Thyroid gland (tissue), 4 donors: Measurements from ENCODE around the gene DEF6. TPM values are rescaled to one million over a fixed set of nuclear protein-coding genes. Genes with fewer than 3 reads are reported as not detected.

ENCODE experiments used
- DNase-seq, 2 donors: peaks; one replicate each; pipeline ENCODE4 v3.0.0-alpha.2; 2019
- H3K27ac ChIP-seq, 3 donors: fragments of 200-600 bp; sonication (generic); 1 replicate in 2 of 3; 2 replicates in 1 of 3; pipeline ENCODE4 v1.5.1; 2016 to 2019; ENCODE audit warnings: mild to moderate bottlenecking in 1 of 3, moderate library complexity in 1 of 3
- H3K27me3 ChIP-seq: fragments of 200-600 bp; sonication (generic); one replicate; pipeline ENCODE4 v1.5.1; 2019
- H3K36me3 ChIP-seq, 2 donors: fragments of 200-600 bp; sonication (generic); one replicate each; pipeline ENCODE4 v1.5.1; 2016 to 2019
- H3K4me1 ChIP-seq, 2 donors: fragments of 200-600 bp; sonication (generic); one replicate each; pipeline ENCODE4 v1.5.1; 2017 to 2019
- H3K4me3 ChIP-seq, 3 donors: fragments of 200-600 bp; sonication (generic); replicated peaks in 1 of 3; 1 replicate in 2 of 3; 2 replicates in 1 of 3; pipeline ENCODE4 v1.5.1; 2016; ENCODE audit warnings: mild to moderate bottlenecking in 1 of 3
- H3K9me3 ChIP-seq: fragments of 200-600 bp; sonication (generic); one replicate; pipeline ENCODE4 v1.5.1; 2017
- POLR2A ChIP-seq, 2 donors: fragments of 450-650 bp; IDR thresholded peaks; one replicate each; pipeline ENCODE4 v1.6.1; 2017; ENCODE audit warnings: antibody characterized with exemption in 2 of 2, mild to moderate bottlenecking in 2 of 2, moderate library complexity in 1 of 2
- WGBS, 2 donors: methylation state at CpG; one replicate each; pipeline ENCODE4 v1.1.5; 2017; 5-methylcytosine and 5-hydroxymethylcytosine counted together
- intact Hi-C: fragments of 100-400 bp; cut with DNase I; formaldehyde crosslinking; loops from one replicate; pipeline ENCODE4 v1.15.1; 2023
- total RNA-seq, 4 donors: library from RNA; depleted of rRNA; stranded (reverse); fragments of >200 nt; gene quantifications; one replicate each; pipeline ENCODE4 v1.2.3, GENCODE V29; 2016
- TF ChIP-seq, protein P1 (sequence below), 6 experiments: fragments of 200-600 bp in 3 of 6; fragments of 450-650 bp in 3 of 6; sonication (generic) in 3 of 6; IDR thresholded peaks; one replicate each; pipeline ENCODE4 v1.5.1; 2016 to 2019; ENCODE audit warnings: antibody characterized with exemption in 6 of 6, mild to moderate bottlenecking in 2 of 6, inconsistent platforms in 1 of 6, moderate library complexity in 1 of 6

The DEF6 gene
- total RNA-seq, 4 donors from 2014 or later: 5.2 to 9.3 (median 6.0) TPM

DNA sequence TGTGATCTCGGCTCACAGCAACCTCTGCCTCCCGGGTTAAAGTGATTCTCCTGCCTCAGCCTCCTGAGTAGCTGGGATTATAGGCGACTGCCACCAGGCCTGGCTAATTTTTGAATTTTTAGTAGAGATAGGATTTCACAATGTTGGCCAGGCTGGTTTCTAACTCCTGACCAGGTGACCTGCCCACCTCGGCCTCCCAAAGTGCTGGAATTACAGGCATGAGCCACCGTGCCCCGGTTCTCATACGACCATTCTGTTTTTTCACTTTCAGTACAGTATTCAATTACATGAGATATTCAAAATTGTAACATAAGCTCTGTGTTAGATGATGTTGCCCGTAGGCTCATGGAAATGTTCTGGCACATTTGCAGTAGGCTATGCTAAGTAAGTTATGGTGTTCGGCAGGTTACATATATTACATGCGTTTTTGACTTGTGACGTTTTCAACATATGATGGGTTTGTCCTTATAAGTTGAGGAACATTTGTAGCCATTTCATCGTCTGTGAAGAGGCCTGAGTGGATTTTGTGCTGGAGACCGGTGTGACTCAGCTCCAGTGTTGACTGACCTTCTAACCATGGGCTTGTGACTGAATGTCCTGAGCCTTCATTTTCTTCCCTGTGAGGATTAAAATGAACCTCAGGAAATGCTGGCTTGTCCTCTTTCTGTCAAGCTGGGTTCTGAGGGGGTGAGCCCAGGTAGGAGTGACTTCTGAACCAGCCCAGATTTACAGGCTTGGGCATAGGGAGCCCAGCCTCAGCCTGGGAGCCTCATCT is 56.9 kb downstream of the DEF6 start:
- H3K4me3 ChIP-seq: no peak overlapping the region
- peaks cover 20 to 26% of the 10 kb centered on the region in 2 donors for H3K4me1 ChIP-seq
- no peak for DNase-seq
- WGBS, 2 donors: 95 to 97% methylated on average over 13 of the region's 13 CpGs
- TF ChIP-seq, protein P1, sequence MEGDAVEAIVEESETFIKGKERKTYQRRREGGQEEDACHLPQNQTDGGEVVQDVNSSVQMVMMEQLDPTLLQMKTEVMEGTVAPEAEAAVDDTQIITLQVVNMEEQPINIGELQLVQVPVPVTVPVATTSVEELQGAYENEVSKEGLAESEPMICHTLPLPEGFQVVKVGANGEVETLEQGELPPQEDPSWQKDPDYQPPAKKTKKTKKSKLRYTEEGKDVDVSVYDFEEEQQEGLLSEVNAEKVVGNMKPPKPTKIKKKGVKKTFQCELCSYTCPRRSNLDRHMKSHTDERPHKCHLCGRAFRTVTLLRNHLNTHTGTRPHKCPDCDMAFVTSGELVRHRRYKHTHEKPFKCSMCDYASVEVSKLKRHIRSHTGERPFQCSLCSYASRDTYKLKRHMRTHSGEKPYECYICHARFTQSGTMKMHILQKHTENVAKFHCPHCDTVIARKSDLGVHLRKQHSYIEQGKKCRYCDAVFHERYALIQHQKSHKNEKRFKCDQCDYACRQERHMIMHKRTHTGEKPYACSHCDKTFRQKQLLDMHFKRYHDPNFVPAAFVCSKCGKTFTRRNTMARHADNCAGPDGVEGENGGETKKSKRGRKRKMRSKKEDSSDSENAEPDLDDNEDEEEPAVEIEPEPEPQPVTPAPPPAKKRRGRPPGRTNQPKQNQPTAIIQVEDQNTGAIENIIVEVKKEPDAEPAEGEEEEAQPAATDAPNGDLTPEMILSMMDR (IDR thresholded peaks at IDR 0.05): no peak
- no peak overlapping the region for H3K27ac ChIP-seq
- no peaks in the 10 kb centered on the region for H3K9me3 ChIP-seq
- peaks cover 7 to 8% of the 10 kb centered on the region in 2 donors for H3K36me3 ChIP-seq
- H3K27me3 ChIP-seq: no peaks in the 10 kb centered on the region
- intact Hi-C loops: no loop called here

DNA sequence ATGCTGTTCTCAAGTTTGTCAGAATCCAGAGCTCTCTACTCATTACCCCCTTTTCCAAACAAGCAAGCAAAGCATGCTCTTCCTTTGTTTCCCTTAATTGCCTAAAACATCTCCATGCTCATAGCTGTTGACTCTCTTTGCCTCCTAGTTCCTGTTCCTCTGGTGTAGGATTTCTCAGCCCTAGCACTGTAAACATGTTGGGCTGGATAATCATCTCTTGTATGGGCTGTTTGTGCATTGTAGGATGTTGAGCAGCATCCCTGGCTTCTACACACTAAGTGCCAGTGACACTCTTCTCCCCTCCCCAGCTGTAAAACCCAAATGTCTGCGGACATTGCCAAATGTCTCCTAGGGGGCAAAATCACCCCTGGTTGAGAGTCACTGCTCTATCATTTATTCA is 58.8 kb downstream of the DEF6 start:
- DNase-seq: no peak
- Histone ChIP-seq H3K4me3 (no peak overlapping the region), H3K4me1 (peaks cover 37 to 41% of the 10 kb centered on the region in 2 donors), H3K36me3 (peaks cover 3 to 8% of the 10 kb centered on the region in 2 donors), H3K9me3 (no peaks in the 10 kb centered on the region), H3K27me3 (no peaks in the 10 kb centered on the region), H3K27ac (peak overlapping the region in 1 of 3 donors; percentile 9)
- WGBS, 2 donors: 100% methylated on average over 1 of the region's 1 CpG
- TF ChIP-seq, protein P1 (IDR thresholded peaks at IDR 0.05): no peak
- no peak for TF ChIP-seq POLR2A (IDR thresholded peaks at IDR 0.05)
- intact Hi-C loops: no loop called here

DNA sequence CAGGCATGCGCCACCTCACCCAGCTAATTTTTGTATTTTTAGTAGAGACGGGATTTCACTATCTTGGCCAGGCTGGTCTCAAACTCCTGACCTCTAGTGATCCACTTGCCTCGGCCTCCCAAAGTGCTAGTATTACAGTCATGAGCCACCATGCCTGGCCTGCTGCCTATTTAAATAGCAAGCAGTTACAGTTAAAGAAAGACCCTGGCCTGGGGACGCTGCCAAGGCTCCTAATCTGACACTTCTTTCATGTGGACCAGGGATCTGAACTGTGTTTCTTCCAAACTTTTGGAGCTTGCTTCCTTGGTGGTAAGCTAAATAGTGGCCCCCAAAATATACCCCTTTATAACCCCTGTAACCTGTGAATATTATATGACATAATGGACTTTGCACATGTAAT is 60.1 kb downstream of the DEF6 start:
- H3K9me3 ChIP-seq: no peaks in the 10 kb centered on the region
- peaks cover 49 to 54% of the 10 kb centered on the region in 2 donors for H3K4me1 ChIP-seq
- no peak for TF ChIP-seq POLR2A (IDR thresholded peaks at IDR 0.05)
- TF ChIP-seq, protein P1 (IDR thresholded peaks at IDR 0.05): no peak
- intact Hi-C loops: no loop called here
- no peak overlapping the region for H3K4me3 ChIP-seq
- peak overlapping the region in 1 of 3 donors; percentile 86 for H3K27ac ChIP-seq
- peaks cover 0 to 8% of the 10 kb centered on the region in 2 donors for H3K36me3 ChIP-seq
- DNase-seq: no peak
- H3K27me3 ChIP-seq: no peaks in the 10 kb centered on the region
- 82 to 85% methylated on average over 4 of the region's 4 CpGs for whole genome bisulfite sequencing, 2 donors

DNA sequence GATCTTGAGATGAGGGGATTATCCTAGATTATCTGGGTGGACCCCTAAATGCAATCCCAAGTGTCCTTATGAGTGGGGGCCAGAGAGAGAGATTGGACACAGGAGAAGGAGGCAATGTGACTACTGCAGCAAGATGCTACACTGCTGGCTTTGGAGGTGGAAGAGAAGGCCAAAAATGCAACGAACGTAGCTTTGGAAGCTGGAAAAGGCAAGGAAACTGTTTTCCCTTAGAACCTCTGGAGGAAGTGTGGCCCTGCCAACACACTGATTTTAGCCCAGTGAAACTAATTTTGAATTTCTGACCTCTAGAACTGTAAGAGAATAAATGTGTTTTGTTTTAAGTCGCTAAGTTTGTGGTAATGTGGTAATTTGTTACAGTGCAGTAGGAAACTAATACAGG is 60.5 kb downstream of the DEF6 start:
- Histone ChIP-seq H3K4me1 (peaks cover 53 to 58% of the 10 kb centered on the region in 2 donors), H3K36me3 (peaks cover 0 to 8% of the 10 kb centered on the region in 2 donors), H3K4me3 (no peak overlapping the region), H3K9me3 (no peaks in the 10 kb centered on the region), H3K27ac (peak overlapping the region in 2 of 3 donors; percentile 86 to 89), H3K27me3 (no peaks in the 10 kb centered on the region)
- DNase-seq: no peak
- TF ChIP-seq, protein P1 (IDR thresholded peaks at IDR 0.05): no peak
- TF ChIP-seq POLR2A (IDR thresholded peaks at IDR 0.05): no peak
- WGBS, 2 donors: 66 to 75% methylated on average over 3 of the region's 3 CpGs
- intact Hi-C loops: no loop called here

DNA sequence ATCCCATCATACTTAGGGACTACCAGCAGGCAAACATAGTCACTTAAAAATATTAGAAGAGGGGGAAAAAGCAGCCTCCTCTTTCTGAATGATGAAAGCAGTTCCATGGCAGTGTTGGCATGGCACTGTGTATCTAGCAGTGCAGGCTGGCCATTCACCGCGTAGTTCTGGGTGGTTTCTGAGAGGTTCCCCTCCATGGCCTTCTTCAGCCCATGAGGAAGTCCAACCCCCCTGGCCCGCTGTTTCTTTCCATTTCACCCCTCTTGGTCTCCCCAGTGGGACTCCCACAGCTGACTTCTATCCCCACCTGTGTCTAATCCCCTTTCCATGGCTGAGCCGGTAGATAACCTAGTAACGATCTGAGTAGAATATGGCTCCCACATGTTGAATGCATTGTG is 61.7 kb downstream of the DEF6 start:
- Histone ChIP-seq H3K4me3 (no peak overlapping the region), H3K9me3 (no peaks in the 10 kb centered on the region), H3K36me3 (peaks cover 0 to 8% of the 10 kb centered on the region in 2 donors), H3K4me1 (peaks cover 58 to 63% of the 10 kb centered on the region in 2 donors), H3K27ac (peak overlapping the region; percentile 70 to 89 (median 86)), H3K27me3 (no peaks in the 10 kb centered on the region)
- 86 to 87% methylated on average over 5 of the region's 5 CpGs for WGBS, 2 donors
- intact Hi-C loops: no loop called here
- DNase-seq: peak in 1 of 2 donors; percentile 22
- TF ChIP-seq POLR2A (IDR thresholded peaks at IDR 0.05): no peak
- TF ChIP-seq, protein P1 (IDR thresholded peaks at IDR 0.05): no peak
